NCI-H446 (cell line): ENCODE data around the gene BTBD9.

Source experiments
- DNase-seq, 2 experiments: peaks; one replicate each; lab custom pipeline; 2025; lab: John Stamatoyannopoulos, UW

The BTBD9 gene

GRCh38 chr6:38341496-38341895 lies 298.2 kb downstream of the BTBD9 start:
- DNase-seq = no peak

- no peak for DNase-seq
These were observed 299.8 kb downstream of the BTBD9 start for GRCh38 chr6:38339914-38340313.

- DNase-seq = no peak
These were observed 301.8 kb downstream of the BTBD9 start for GRCh38 chr6:38337819-38338465.

GRCh38 chr6:38336922-38337321 lies 302.8 kb downstream of the BTBD9 start:
- DNase-seq = no peak

- DNase-seq = no peak
These were observed 312.9 kb downstream of the BTBD9 start for GRCh38 chr6:38326837-38327236.

- DNase-seq = peak in 1 of 2 experiments; percentile 36
These were observed 316.5 kb downstream of the BTBD9 start for GRCh38 chr6:38323216-38323615.

GRCh38 chr6:38322138-38322537 lies 317.6 kb downstream of the BTBD9 start:
- DNase-seq = no peak

- no peak for DNase-seq
These were observed 318.9 kb downstream of the BTBD9 start for GRCh38 chr6:38320843-38321242.

- no peak for DNase-seq
These were observed 319.4 kb downstream of the BTBD9 start for GRCh38 chr6:38320358-38320757.

GRCh38 chr6:38319256-38320212 lies 320.2 kb downstream of the BTBD9 start:
- DNase-seq = no peak

- DNase-seq = no peak
These were observed 323.4 kb downstream of the BTBD9 start for GRCh38 chr6:38316099-38316868.

- DNase-seq = no peak
These were observed 328.5 kb downstream of the BTBD9 start for GRCh38 chr6:38311201-38311600.

- DNase-seq = no peak
These were observed 329.7 kb downstream of the BTBD9 start for GRCh38 chr6:38310061-38310460.

- DNase-seq = no peak
These were observed 332.0 kb downstream of the BTBD9 start for GRCh38 chr6:38307740-38308139.

GRCh38 chr6:38306931-38307330 lies 332.8 kb downstream of the BTBD9 start:
- no peak for DNase-seq

GRCh38 chr6:38305995-38306681 lies 333.6 kb downstream of the BTBD9 start:
- no peak for DNase-seq

GRCh38 chr6:38302838-38303237 lies 336.9 kb downstream of the BTBD9 start:
- DNase-seq = no peak

GRCh38 chr6:38302081-38302480 lies 337.6 kb downstream of the BTBD9 start:
- no peak for DNase-seq

GRCh38 chr6:38290133-38290799 lies 349.5 kb downstream of the BTBD9 start:
- DNase-seq = no peak

- DNase-seq = no peak
These were observed 352.2 kb downstream of the BTBD9 start for GRCh38 chr6:38287487-38287886.

GRCh38 chr6:38284802-38285394 lies 354.8 kb downstream of the BTBD9 start:
- DNase-seq = no peak
